ENCODE measurements around the gene DNM3.

DNA sequence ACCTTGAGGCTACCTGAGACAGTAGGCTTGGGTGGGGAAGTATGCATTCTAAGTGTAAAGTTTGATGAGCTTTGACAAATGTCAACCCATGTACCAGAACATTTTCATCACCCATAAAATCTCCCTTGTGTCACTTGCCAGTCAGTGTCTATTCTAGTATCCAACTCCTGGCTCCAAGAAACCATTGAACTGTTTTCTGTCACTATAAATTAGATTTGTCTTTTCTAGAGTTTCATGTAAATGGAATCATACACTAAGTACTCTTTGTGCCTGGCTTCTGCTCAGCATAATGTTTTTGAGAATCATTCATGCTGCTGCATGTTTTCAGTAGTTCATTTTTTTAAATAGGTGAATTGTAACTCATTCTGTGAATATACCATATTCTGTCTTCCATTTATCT is 165.4 kb downstream of the DNM3 start:
- TF ChIP-seq EZH2 (IDR thresholded peaks at IDR 0.05; ENCODE audit: insufficient read depth, poor library complexity, severe bottlenecking) (no peak), EZH2phosphoT487 (IDR thresholded peaks at IDR 0.05; ENCODE audit: insufficient read depth, low read depth) (no peak)

All from GM23248 (cell line).